ENCODE data around the gene ST6GALNAC3.

DNA sequence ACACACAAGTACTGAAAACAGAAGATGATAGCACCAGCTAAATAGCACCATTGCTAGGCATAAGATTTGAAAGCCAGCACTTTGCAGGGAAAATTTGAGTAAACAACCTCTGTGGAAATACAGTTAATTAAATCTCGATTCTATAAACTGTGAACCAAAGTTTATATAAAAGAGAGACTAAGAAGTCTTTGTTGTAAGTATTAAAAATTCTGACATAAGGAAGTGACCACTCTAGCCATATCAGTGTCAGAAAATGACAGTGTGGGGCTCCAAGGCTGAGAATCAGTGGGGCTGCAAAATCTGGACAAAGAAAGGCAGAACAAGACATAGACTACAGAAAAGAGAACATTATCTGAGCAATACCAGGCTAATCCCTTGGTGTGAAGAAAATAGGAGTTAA, 292.2 kb downstream of the ST6GALNAC3 start:
- TF ChIP-seq POLR2AphosphoS5 (IDR thresholded peaks at IDR 0.05; ENCODE audit: low read depth, low read length) (no peak), POLR2A (IDR thresholded peaks at IDR 0.05; ENCODE audit: low read depth, low read length) (no peak), TAF1 (IDR thresholded peaks at IDR 0.05; ENCODE audit: borderline replicate concordance, low read depth, low read length) (no peak)
